GOT3 (cell line): ENCODE data around the gene ZNHIT1.
"Not testable (repeated sequence)": the region's sequence is repeated elsewhere in the genome, so short reads cannot be mapped to it uniquely, and the experiment has no call there.

Source experiments
- DNase-seq: peaks from one replicate; lab custom pipeline; 2025; ENCODE audit warnings: mixed read lengths; lab: John Stamatoyannopoulos, UW

Gene ZNHIT1

DNA sequence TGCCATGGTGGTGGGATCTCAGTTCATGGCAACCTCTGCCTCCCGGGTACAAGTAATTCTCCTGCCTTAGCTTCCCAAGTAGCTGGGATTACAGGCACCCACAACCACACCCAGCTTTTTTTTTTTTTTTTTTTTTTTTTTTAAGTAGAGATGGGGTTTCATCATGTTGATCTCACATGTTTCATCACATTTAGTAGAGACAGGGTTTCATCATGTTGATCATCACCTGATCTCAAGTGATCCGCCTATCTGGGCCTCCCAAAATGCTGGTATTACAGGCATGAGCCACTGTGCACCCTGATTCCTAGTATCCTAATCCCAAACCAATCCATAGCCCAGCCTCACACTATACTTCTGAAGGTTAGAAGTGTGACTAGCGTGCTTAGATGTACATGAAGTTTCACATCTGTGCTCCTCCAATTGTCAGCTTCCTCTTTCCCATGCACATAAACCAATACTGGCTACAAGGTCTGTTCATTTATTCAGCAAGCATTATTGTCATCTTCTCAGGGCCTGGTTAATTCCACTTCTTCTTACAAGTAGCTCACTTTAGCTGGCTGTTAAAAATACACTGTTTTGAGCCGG lies 31.0 kb upstream of the ZNHIT1 start:
- no peak for DNase-seq

- DNase-seq, result no peak
These were observed 28.9 kb upstream of the ZNHIT1 start for GRCh38 chr7:101189109-101189508.

DNA sequence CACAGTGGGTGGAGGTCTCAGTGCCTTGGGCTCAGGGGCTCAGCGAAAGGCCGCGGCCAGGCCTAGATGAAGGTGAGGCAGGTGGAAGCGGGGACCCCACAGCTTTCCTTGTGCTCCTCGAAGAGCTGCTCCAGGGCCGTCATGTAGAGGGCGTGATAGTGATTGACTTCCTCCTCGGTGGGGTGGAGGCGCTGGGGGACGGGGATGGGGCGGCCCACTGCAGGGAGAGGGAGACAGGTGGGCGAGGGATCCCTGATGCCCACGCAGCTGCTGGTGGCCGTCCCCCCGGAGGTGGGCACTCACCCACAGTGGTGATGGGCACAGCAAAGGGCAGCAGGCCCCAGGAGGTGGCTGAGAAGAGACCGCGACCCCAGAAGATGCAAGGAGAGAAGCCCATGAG lies 22.1 kb upstream of the ZNHIT1 start:
- DNase-seq, result no peak

GRCh38 chr7:101197991-101198390 lies 20.0 kb upstream of the ZNHIT1 start:
- no peak for DNase-seq

DNA sequence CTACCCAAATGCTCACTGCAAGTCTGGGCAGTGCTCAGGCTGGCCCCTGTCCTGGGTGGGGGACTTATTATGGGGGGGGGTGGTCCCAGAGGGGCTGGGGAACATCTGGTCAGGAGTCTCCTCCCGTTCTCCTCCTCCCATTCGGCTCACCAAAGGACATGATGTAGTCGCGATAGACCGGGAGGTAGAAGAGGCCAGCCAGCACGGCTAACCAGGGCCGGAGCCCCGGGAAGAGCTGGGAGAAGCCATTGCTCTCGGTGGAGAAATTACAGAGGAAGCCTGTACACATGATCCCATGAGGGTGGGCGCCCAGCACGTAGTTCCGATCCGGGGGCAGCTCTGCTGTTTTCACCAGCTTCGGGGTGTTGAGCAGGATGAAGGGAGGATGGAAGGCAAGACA lies 19.5 kb upstream of the ZNHIT1 start:
- no peak for DNase-seq

GRCh38 chr7:101199522-101199921 lies 18.4 kb upstream of the ZNHIT1 start:
- DNase-seq, result not testable (repeated sequence)

GRCh38 chr7:101200504-101200861 lies 17.5 kb upstream of the ZNHIT1 start:
- DNase-seq, result no peak

- DNase-seq, result no peak
These were observed 16.9 kb upstream of the ZNHIT1 start, which contains the start of gene MOGAT3 for GRCh38 chr7:101200862-101201599. MOGAT3 (minus strand) TSS chr7:101201036; CDS start chr7:101200854, 182 bp downstream.

DNA sequence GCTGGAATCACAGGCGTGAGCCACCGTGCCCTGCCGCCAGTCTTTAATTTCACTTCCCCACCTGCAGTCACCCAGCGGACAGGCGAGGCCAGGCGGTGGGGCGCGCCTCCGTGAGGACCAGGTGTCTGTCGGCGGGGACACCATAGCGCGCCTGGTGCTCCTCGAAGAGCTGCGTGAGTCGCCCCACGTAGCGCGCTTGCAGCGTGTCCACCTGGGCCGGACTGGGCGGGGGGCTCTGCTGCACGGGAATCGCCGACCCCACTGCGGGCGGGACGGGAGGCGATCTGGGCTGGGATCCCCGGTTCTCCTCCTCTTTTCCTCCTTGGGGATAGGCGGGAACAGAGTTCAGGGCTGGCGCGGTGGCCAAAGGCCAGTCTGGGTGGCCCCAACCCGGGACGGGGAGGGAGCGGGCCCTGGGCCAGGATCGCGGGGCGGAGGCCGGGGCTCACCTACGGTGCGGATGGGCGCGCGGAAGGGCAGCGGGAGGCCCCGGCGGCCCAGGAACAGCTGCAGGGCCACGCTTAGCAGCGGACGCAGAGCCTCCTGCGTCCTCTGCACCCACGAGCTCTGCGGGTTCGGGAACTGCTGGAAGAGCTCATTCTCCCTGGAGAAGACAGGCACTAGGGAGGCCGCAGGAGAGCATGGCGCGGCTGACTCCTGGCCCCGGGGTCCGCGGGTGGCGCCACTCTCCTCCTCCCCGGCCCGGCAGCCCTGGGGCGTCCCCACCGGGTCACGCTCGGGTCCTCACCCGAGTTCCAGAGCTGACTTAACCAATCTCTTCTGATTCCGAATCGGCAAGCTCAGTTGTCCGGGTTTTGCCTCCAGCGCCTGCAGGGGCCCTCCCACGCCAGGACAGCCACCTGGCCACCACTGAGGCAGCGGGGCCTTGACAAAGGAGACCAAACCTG lies 16.0 kb upstream of the ZNHIT1 start:
- no peak for DNase-seq

- no peak for DNase-seq
These were observed 15.4 kb upstream of the ZNHIT1 start for GRCh38 chr7:101202603-101202918.

DNA sequence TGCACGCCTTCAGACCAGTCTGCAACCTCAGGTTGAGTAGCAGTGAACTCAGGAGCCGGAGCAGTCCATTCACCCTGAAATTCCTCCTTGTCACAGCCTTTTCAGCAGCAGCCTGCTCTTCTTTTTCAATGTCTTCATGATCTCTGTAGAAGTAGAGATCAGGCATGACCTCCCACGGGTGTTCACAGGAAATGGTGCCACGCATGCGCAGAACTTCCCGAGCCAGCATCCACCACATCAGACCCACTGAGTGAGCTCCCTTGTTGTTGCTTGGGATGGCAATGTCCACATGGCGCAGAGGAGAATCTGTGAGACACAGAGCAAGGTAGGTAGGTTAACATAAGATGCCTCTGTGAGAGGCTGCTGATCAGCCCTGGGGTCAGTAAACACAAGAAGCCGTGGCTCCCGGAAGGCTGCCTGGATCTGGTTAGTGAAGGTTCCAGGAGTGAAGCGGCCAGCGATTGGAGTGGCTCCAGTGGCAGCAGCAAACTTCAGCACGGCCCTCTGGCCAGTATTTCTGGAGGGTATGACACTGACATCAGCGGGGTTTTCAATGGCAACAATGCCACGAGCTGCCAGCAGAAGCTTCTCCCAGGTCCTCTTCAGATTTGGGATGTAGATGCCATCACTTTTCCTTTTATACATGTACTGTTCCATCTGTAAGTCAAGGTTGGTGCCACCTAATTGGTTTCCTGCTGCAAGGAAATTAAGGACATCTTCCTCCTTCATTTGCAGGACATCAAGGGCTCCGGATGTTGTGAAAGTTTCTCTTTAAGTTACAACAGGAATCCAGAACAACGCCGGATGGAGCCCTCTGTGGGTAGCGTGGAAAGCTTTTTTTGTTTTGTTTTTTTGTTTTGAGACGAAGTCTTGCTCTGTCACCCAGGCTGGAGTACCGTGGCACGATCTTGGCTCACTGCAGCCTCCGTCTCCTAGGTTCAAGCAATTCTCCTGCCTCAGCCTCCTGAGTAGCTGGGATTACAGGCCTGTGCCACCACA lies 13.9 kb upstream of the ZNHIT1 start:
- not testable (repeated sequence) for DNase-seq

DNA sequence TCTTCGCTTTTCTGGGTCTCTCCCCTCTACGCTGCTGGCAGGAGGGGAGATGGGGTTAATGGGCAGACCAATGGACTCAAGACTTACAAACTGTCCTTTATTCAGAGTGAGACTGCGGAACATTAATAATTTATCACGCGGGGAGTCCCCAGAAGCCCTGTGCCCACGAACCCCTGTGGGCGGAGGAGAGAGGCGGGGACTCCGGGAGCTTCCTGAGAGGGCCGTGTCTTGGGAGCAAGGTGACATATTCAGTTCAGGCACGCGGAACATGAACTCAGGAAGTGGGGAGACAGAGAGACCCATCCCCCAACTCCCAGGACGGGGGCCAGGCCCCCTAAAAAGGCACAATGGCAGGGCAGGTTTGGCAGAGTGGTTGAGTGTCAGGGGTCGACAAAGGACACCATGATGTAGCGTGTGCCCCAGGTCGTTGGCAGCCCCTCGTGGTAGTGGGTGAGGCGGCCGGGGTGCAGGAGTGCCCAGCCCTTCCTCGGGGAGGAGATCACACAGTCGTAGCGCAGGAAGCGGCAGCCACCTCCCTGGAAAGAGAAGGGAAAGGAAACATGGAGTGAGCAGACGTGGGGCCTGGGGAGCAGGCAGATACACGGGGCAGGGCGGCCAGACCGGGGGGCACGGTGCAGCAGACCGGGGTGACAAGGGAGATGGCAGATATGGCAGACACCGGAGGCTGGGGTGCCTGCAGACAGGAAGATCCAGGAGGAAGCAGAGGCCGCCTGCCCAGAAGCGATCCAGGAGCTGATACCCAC lies 11.9 kb upstream of the ZNHIT1 start:
- no peak for DNase-seq

DNA sequence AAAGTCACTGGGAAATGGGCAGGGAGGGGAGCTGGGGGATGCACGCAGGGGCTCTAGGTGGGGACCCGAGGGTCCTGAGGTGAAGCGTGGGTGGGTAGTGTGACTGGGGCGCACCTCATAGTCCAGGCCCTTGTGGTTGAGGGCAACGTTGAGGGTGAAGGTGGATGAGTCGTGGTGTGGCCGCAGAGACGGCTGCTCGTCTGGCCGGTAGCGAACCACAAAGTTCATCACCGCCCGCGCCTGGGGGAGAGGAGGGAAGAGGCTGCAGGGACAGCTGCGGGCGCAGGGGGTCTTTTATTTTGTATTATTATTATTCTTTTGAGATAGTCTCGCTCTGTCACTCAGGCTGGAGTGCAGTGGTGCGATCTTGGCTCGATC lies 11.3 kb upstream of the ZNHIT1 start:
- no peak for DNase-seq

DNA sequence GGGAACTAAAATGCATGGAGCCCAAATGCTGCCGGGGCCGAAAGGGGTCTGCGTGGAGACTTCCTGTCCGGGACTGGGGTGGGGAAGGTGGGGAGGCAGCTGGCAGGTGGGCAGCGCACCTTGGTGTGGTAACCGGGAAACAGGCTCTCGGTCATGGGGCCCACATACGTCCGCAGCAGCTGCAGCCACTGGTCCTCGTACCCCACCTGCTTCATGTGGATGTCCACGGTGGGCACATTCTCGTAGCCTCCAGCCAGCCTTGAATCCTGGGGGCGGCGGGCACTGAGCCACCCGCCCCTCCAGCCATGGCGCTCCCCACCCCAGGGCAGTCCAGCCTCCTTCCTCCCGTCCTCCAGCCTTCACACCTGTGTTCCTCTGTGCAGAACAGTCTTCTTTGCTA lies 10.5 kb upstream of the ZNHIT1 start:
- no peak for DNase-seq

DNA sequence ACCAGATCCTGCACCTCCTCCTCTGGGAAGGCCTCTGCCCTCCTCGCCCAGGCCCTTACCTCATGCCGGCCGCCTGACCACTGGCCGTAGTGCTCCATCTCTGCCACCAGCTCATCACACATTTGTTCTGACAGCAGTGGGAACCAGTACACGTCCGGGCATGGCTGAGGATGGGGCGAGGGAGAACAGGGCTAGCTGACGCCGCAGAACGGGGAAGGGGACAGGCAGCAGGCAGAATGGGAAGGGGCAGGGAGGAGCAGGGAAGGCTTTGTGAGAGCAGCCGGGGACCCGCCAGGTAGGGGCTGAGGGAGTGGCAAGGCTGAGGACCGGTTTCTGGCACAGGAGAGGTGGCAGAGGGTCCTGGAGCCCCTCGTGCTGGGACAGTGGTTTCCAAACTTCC lies 9.2 kb upstream of the ZNHIT1 start:
- DNase-seq, result no peak

DNA sequence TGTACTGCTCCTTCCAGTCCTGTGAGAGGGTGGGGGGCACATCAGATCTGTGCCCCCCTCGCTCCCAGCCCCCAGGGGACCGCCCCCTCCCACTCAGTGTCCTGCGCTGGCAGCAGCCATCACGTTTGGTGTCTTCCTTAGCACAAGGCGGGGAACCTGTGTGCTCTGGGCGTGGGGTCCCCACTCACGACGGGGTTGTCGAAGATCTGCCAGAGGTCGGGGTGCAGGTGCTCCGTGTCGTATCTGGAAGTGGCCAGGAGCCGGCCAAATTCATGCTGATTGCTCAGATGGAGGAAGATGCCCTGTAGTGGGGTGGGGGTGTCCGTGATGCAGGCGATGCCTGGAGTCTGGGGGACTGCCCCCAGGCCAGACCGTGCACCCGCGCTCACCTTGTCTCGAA lies 7.8 kb upstream of the ZNHIT1 start:
- DNase-seq, result no peak

DNA sequence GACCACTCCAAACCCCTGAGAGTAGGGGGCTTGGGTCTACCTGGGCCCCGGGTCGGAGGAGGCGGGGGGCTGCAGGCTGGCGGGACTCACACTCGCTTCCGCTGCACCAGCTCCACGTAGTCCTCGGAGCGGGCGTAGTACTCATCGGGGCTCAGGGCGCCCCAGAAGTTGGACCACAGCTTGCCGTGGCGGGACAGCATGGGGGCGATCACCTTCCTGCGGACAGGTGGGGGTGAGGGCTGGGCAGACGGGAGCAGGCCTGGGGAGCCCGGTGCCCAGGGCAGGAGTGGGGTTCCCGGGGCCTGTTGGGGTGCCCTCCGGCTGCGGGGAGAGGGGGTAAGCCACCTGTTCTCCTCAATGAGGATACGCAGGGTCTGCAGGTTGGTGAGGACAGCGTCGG lies 6.5 kb upstream of the ZNHIT1 start:
- no peak for DNase-seq

- no peak for DNase-seq
These were observed 6.0 kb upstream of the ZNHIT1 start for GRCh38 chr7:101212014-101212413.

DNA sequence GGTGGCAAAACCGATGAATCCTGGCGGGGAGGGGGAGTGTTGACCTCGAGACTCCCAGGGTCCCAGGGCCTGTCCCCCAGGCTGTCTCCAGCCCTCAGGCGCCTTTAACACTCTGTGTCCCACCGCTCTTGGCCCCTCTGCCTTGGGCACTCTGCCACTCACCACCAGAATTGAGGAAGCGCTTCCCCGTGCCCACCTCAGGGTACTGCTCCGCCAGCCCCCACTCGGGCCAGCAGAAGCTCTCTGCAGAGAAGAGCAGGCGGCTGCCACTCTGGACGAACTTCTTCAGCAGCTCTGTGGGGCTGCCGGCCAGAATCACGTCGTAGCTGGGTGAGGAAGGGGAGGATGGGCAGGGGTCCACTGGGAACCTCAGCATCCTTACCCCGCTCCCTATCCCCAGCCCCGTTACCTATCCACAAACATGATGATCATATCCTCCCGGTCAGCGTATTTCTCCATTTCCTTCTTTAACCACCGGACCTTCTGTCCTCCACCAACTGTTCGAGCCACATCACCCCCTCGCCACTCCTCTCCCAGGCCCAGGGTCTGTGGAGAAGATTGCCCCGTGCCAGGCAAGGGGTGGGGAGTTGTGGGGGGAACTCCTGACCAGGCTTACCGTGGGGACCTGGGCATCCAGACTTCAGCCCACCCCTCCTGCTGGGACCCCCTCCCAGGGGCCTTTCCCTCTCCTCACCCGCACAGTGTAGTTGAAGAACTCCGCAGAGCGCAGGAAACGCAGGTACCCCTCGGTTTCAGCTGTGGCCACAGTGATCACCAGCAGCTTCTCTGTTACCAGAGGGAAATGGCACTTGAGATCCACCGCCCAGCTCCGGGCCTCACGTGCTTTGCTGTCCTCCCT lies 1.7 kb upstream of the ZNHIT1 start:
- DNase-seq, result no peak

GRCh38 chr7:101216860-101217387 lies 1.0 kb upstream of the ZNHIT1 start:
- no peak for DNase-seq
